Neural cell (in vitro differentiated cells): ENCODE data around the gene RND3. TPM values are rescaled to one million over a fixed set of nuclear protein-coding genes. Genes with fewer than 3 reads are reported as not detected.

ENCODE experiments used
- H2AFZ ChIP-seq: fragments of 200-600, 300-800 bp; sonication (generic), shearing (Covaris generic); 2 replicates; pipeline ENCODE4 v1.6.0; 2014; ENCODE audit warnings: low read depth, mild to moderate bottlenecking, antibody characterized with exemption, low read length, moderate library complexity
- H3F3A ChIP-seq: fragments of 200-600 bp; shearing (Covaris generic); 2 replicates; pipeline ENCODE4 v1.6.1; 2016; ENCODE audit warnings: mild to moderate bottlenecking, moderate library complexity, mixed read lengths, antibody characterized with exemption, low read length; ENCODE audit not compliant: insufficient read depth, poor library complexity, severe bottlenecking
- H3K27ac ChIP-seq: fragments of 200-600, 300-800 bp; sonication (generic), shearing (Covaris generic); 2 replicates; pipeline ENCODE4 v1.5.1; 2014; ENCODE audit warnings: mild to moderate bottlenecking, low read length, moderate library complexity
- H3K27me3 ChIP-seq: fragments of 300-800, 200-600 bp; sonication (generic), shearing (Covaris generic); 2 replicates; pipeline ENCODE4 v1.6.0; 2014; ENCODE audit warnings: mild to moderate bottlenecking, low read depth, low read length, moderate library complexity; ENCODE audit not compliant: insufficient read depth
- H3K36me3 ChIP-seq: fragments of 300-800, 200-600 bp; sonication (generic), shearing (Covaris generic); 2 replicates; pipeline ENCODE4 v1.5.1; 2014; ENCODE audit warnings: mild to moderate bottlenecking, antibody characterized with exemption, low read length, moderate library complexity; ENCODE audit not compliant: insufficient read depth
- H3K4me2 ChIP-seq: fragments of 300-800, 200-600 bp; sonication (generic), shearing (Covaris generic); 2 replicates; pipeline ENCODE4 v1.6.0; 2014; ENCODE audit warnings: mild to moderate bottlenecking, low read length
- H3K4me3 ChIP-seq: fragments of 300-800, 200-600 bp; sonication (generic), shearing (Covaris generic); 2 replicates; pipeline ENCODE4 v1.5.1; 2014; ENCODE audit warnings: mild to moderate bottlenecking, low read length, moderate library complexity
- H3K79me2 ChIP-seq: fragments of 200-600 bp; shearing (Covaris generic); replicated peaks from 2 replicates; pipeline ENCODE4 v1.6.0; 2014; ENCODE audit warnings: mild to moderate bottlenecking, low read length, moderate library complexity; ENCODE audit not compliant: insufficient read depth
- H3K9ac ChIP-seq: fragments of 300-800, 200-600 bp; sonication (generic), shearing (Covaris generic); 2 replicates; pipeline ENCODE4 v1.6.1; 2016; ENCODE audit warnings: mild to moderate bottlenecking, low read length, mixed read lengths
- H3K9me2 ChIP-seq: fragments of 200-600 bp; shearing (Covaris generic); 2 replicates; pipeline ENCODE4 v1.6.1; 2016; ENCODE audit warnings: mild to moderate bottlenecking, low read length, mixed read lengths; ENCODE audit not compliant: insufficient read depth
- H3K9me3 ChIP-seq: fragments of 200-600, 300-800 bp; sonication (generic), shearing (Covaris generic); 2 replicates; pipeline ENCODE4 v1.6.1; 2016; ENCODE audit warnings: mild to moderate bottlenecking, mixed run types, low read length, moderate library complexity, mixed read lengths
- H4K20me1 ChIP-seq: fragments of 200-600 bp; shearing (Covaris generic); 2 replicates; pipeline ENCODE4 v1.6.1; 2016; ENCODE audit warnings: mild to moderate bottlenecking, mixed run types; ENCODE audit not compliant: insufficient read depth
- CTCF ChIP-seq: fragments of 450-650 bp; IDR thresholded peaks from 2 replicates; pipeline ENCODE4 v1.5.1; 2014; ENCODE audit warnings: antibody characterized with exemption, mild to moderate bottlenecking, moderate library complexity; ENCODE audit not compliant: poor library complexity, severe bottlenecking
- EZH2 ChIP-seq: fragments of 200-600, 300-800 bp; shearing (Covaris generic), sonication (generic); IDR thresholded peaks from 2 replicates; pipeline ENCODE4 v1.6.1; 2014; ENCODE audit warnings: antibody characterized with exemption, low read length, borderline replicate concordance, mild to moderate bottlenecking; ENCODE audit not compliant: insufficient read depth, poor library complexity, severe bottlenecking
- MXI1 ChIP-seq: fragments of 450-650 bp; conservative IDR thresholded peaks from 2 replicates; pipeline ENCODE4 v1.6.1; 2014; ENCODE audit warnings: antibody characterized with exemption, mild to moderate bottlenecking; ENCODE audit not compliant: poor library complexity, severe bottlenecking
- POLR2AphosphoS5 ChIP-seq: IDR thresholded peaks from 2 replicates; pipeline ENCODE4 v1.6.1; 2012
- REST ChIP-seq: IDR thresholded peaks from 2 replicates; pipeline ENCODE4 v1.6.1; 2012; ENCODE audit warnings: borderline replicate concordance
- SMC3 ChIP-seq: fragments of 450-650 bp; conservative IDR thresholded peaks from 2 replicates; pipeline ENCODE4 v1.6.1; 2014; ENCODE audit warnings: antibody characterized with exemption, mild to moderate bottlenecking, moderate library complexity; ENCODE audit not compliant: poor library complexity
- TAF1 ChIP-seq: IDR thresholded peaks from 2 replicates; pipeline ENCODE4 v1.6.1; 2012; ENCODE audit warnings: low read depth
- polyA plus RNA-seq: library from polyadenylated mRNA; depleted of rRNA; stranded (reverse); fragments of >200 nt; gene quantifications from 2 replicates; pipeline ENCODE4 v1.2.3, GENCODE V29; 2014

The RND3 gene
- polyA plus RNA-seq, 1 donor from 2014 or later, result 143 TPM

GRCh38 chr2:150476286-150476685, 11.2 kb downstream of the RND3 start:
- Histone ChIP-seq H3K79me2 (peaks cover 99% of the 10 kb centered on the region), H3K4me3 (peak overlapping the region; percentile 22), H3F3A (peaks cover 3% of the 10 kb centered on the region), H3K36me3 (peaks cover 16% of the 10 kb centered on the region), H3K27ac (peak overlapping the region; percentile 34), H3K27me3 (no peaks in the 10 kb centered on the region), H3K9me3 (no peaks in the 10 kb centered on the region), H3K9ac (no peak overlapping the region), H2AFZ (no peak overlapping the region), H3K9me2 (no peaks in the 10 kb centered on the region), H4K20me1 (no peaks in the 10 kb centered on the region), H3K4me2 (peak overlapping the region; percentile 8)
- TF ChIP-seq EZH2 (no peak), POLR2AphosphoS5 (no peak), CTCF (no peak), MXI1 (no peak), REST (peak; percentile 13)

GRCh38 chr2:150475479-150476250, 11.8 kb downstream of the RND3 start:
- Histone ChIP-seq H3K27ac (peak overlapping the region; percentile 34), H3K9me2 (no peaks in the 10 kb centered on the region), H4K20me1 (no peaks in the 10 kb centered on the region), H3K36me3 (peaks cover 16% of the 10 kb centered on the region), H2AFZ (no peak overlapping the region), H3K79me2 (peaks cover 93% of the 10 kb centered on the region), H3K9me3 (no peaks in the 10 kb centered on the region), H3K9ac (no peak overlapping the region), H3K4me2 (peak overlapping the region; percentile 8), H3K27me3 (no peaks in the 10 kb centered on the region), H3F3A (peaks cover 3% of the 10 kb centered on the region), H3K4me3 (peak overlapping the region; percentile 22)
- TF ChIP-seq SMC3 (no peak), TAF1 (no peak), EZH2 (no peak)
